ENCODE results near the gene DPY19L3.

Gene DPY19L3

DNA sequence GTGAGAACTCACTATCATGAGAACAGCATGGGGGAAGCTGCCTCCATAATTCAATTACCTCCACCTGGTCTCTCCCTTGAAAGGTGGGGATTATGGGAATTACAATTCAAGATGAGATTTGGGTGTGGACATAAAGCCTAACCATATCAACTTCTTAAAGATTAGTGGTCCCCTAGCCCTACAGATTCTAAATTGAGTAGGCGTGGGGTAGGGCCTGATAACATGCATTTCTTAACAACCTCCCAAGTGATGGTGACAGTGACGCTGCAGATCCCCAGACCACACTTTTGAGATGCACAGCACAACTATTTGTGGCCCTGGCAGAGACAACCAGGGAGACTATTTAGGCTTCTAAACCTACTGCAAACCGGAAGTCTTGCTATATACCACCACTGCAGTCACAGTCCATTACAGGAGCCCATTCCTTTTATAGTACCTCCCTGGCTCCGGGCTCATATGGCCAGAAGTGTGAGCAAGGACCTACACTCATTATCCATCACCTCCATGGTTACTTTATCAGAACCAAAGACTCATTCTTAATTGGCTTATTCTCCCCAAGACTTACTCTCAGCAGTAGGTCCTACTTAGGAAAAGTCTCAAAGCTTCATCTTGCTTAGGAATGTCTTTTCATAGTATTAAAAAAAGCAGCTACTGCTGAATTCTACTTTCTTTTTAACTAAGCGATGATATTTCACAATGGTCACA lies 2.1 kb upstream of the DPY19L3 start:
- TF ChIP-seq YY1 (IDR thresholded peaks at IDR 0.05; ENCODE audit: low read depth) (no peak), RAD21 (IDR thresholded peaks at IDR 0.05; ENCODE audit: low read depth) (no peak), EGR1 (IDR thresholded peaks at IDR 0.05) (no peak), CREB1 (IDR thresholded peaks at IDR 0.05; ENCODE audit: low read depth) (no peak), TAF1 (IDR thresholded peaks at IDR 0.05; ENCODE audit: low read depth) (no peak), EP300 (IDR thresholded peaks at IDR 0.05; ENCODE audit: borderline replicate concordance) (no peak), NFIC (IDR thresholded peaks at IDR 0.05) (no peak), TEAD4 (IDR thresholded peaks at IDR 0.05) (no peak), CEBPB (IDR thresholded peaks at IDR 0.05) (no peak), ZBTB7A (IDR thresholded peaks at IDR 0.05; ENCODE audit: low read depth) (no peak), FOXM1 (IDR thresholded peaks at IDR 0.05; ENCODE audit: borderline replicate concordance, low read depth) (no peak)
- TF ChIP-seq, protein P1, sequence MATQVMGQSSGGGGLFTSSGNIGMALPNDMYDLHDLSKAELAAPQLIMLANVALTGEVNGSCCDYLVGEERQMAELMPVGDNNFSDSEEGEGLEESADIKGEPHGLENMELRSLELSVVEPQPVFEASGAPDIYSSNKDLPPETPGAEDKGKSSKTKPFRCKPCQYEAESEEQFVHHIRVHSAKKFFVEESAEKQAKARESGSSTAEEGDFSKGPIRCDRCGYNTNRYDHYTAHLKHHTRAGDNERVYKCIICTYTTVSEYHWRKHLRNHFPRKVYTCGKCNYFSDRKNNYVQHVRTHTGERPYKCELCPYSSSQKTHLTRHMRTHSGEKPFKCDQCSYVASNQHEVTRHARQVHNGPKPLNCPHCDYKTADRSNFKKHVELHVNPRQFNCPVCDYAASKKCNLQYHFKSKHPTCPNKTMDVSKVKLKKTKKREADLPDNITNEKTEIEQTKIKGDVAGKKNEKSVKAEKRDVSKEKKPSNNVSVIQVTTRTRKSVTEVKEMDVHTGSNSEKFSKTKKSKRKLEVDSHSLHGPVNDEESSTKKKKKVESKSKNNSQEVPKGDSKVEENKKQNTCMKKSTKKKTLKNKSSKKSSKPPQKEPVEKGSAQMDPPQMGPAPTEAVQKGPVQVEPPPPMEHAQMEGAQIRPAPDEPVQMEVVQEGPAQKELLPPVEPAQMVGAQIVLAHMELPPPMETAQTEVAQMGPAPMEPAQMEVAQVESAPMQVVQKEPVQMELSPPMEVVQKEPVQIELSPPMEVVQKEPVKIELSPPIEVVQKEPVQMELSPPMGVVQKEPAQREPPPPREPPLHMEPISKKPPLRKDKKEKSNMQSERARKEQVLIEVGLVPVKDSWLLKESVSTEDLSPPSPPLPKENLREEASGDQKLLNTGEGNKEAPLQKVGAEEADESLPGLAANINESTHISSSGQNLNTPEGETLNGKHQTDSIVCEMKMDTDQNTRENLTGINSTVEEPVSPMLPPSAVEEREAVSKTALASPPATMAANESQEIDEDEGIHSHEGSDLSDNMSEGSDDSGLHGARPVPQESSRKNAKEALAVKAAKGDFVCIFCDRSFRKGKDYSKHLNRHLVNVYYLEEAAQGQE (IDR thresholded peaks at IDR 0.05; ENCODE audit: low read depth), result no peak
- TF ChIP-seq, protein P2, sequence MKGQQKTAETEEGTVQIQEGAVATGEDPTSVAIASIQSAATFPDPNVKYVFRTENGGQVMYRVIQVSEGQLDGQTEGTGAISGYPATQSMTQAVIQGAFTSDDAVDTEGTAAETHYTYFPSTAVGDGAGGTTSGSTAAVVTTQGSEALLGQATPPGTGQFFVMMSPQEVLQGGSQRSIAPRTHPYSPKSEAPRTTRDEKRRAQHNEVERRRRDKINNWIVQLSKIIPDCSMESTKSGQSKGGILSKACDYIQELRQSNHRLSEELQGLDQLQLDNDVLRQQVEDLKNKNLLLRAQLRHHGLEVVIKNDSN (IDR thresholded peaks at IDR 0.05), result no peak
- TF ChIP-seq, protein P3, sequence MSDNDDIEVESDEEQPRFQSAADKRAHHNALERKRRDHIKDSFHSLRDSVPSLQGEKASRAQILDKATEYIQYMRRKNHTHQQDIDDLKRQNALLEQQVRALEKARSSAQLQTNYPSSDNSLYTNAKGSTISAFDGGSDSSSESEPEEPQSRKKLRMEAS (IDR thresholded peaks at IDR 0.05), result no peak

DNA sequence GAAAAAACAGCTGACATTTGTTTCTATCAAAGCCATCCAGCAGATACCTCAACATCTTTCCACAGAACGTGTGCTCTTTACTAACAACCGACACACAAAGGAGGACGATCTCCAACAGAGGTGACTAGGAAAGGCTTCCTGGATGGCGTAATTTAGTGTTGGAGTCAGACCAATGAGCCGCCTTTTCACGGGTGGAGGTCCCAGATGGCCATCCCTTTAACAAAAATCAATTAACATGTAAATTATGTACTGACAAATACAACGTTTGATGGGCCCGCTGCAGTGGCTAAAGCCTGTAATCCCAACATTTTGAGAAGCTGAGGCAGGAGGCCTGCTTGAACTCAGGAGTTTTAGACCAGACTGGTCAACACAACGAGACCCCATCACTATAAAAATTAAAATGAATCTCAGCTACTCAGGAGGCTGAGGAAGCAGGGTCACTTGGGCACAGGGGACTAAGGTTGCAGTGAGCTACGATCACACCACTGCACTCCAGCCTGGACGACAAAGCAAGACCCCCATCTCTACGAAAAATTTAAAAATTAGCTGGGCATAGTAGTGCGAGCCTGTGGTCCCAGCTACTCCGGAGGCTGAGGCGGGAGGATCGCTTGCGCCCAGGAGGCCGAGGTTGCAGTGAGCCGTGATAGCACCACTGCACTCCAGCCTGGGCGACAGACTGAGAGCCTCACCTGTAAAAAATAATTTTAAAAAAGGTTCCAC lies 1.2 kb upstream of the DPY19L3 start:
- TF ChIP-seq ZBTB7A (IDR thresholded peaks at IDR 0.05; ENCODE audit: low read depth) (no peak), CREB1 (IDR thresholded peaks at IDR 0.05; ENCODE audit: low read depth) (no peak), RAD21 (IDR thresholded peaks at IDR 0.05; ENCODE audit: low read depth) (no peak), EP300 (IDR thresholded peaks at IDR 0.05; ENCODE audit: borderline replicate concordance) (no peak)
- TF ChIP-seq, protein P3 (IDR thresholded peaks at IDR 0.05), result no peak
- TF ChIP-seq, protein P2 (IDR thresholded peaks at IDR 0.05), result no peak

DNA sequence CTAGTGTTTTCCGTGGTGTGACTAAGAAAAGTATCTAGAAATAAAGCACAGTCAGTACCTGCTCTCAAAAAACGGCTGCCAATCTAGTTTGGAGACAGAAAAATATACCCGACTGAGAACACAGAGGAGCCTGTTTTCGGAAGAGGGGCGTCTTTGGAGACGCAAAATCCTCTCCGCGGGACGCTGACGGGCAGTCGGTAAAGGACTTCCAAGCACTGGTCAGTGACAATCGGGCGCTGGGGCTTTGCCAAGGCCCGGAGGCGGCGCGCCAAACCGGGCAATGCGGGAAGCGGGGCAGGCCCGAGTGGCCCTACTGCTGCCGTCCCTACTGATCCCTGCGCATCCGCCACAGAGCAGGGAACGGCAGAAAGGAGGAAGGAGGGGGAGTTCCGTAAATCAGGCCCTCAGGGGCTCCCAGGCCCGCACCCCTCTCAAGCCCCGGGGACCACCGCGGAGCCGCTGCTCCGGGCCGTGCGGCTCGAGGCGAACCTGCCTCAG lies 588 bp upstream of the DPY19L3 start:
- TF ChIP-seq TCF12 (IDR thresholded peaks at IDR 0.05; ENCODE audit: low read depth) (no peak), YY1 (IDR thresholded peaks at IDR 0.05; ENCODE audit: low read depth) (no peak), CREB1 (IDR thresholded peaks at IDR 0.05; ENCODE audit: low read depth) (no peak), EP300 (IDR thresholded peaks at IDR 0.05; ENCODE audit: borderline replicate concordance) (no peak), FOXM1 (IDR thresholded peaks at IDR 0.05; ENCODE audit: borderline replicate concordance, low read depth) (no peak), ZBTB7A (IDR thresholded peaks at IDR 0.05; ENCODE audit: low read depth) (no peak), RAD21 (IDR thresholded peaks at IDR 0.05; ENCODE audit: low read depth) (no peak)
- TF ChIP-seq, protein P1 (IDR thresholded peaks at IDR 0.05; ENCODE audit: low read depth), result no peak

DNA sequence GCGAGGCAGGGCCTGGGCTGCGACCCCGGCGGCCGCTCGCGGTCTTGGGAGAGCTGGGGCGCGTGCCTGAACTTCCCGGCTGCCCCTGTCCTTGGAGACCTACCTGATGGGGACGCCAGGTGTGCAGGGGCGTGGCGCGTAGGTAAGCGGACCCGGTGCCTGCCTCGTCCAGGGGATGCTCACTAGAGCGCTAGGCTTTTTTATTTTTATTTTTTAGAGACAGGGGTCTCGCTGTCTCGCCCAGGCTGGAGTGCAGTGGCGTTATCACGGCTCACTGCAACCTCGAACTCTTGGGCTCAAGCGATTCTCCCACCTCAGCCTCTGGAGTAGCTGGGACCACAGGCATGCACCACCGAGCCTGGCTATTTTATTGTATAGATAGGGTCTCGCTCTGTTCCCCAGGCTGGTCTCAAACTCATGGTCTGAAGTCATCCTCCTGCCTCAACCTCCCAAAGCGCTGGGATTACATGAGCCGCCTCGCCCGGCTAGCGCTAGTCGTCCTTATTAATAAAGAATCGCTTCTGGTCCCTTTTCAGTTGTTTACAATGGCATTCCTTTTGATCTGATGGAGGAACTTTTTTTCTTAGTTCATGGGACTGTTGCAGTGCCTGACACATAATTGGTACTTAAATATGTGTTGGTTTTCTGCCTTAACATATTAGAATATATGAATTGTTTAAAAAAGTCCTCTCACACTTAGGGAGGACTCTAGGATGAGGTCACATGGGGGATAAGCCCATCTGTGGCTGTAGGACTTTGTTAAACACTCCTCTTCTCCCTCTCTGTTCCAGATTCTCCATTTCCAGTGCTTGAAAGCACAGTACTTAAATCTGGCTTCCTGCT lies 812 bp downstream of the DPY19L3 start:
- TF ChIP-seq, protein P3 (IDR thresholded peaks at IDR 0.05), result 0 out of 2 replicates have a peak, but pooled peaks have one; percentile 33
- TF ChIP-seq EP300 (IDR thresholded peaks at IDR 0.05; ENCODE audit: borderline replicate concordance), result no peak
